Activated B cell treated with CpG ODN at 0.5 μM for 24 hours (primary cell): ENCODE data around the gene ASTE1. TPM values are rescaled to one million over a fixed set of nuclear protein-coding genes. Genes with fewer than 3 reads are reported as not detected.

Source experiments
- ATAC-seq: fragments of 200-7000 bp; cut with Tn5 transposase; one replicate; pipeline ENCODE4 v1.10.0; 2021; ENCODE audit warnings: low read depth, mild to moderate bottlenecking, moderate library complexity
- CTCF ChIA-PET: fragments of 350-600 bp; sonication (Branson Sonifier 250); formaldehyde crosslinking; loops from one replicate; lab custom pipeline; 2021; ENCODE audit warnings: antibody characterized with exemption; lab: Charles Lee
- POLR2A ChIA-PET: fragments of 350-600 bp; sonication (Branson Sonifier 250); formaldehyde crosslinking; loops from one replicate; lab custom pipeline; 2021; ENCODE audit warnings: antibody characterized with exemption; lab: Charles Lee
- DNase-seq: peaks from one replicate; pipeline ENCODE4 v3.0.0; 2022
- H3K27ac Mint-ChIP-seq: one replicate; pipeline ENCODE4 v1.8.0; 2020; ENCODE audit warnings: mixed read lengths
- H3K27me3 Mint-ChIP-seq: one replicate; pipeline ENCODE4 v1.8.0; 2021; ENCODE audit warnings: mixed read lengths
- H3K36me3 Mint-ChIP-seq: one replicate; pipeline ENCODE4 v1.8.0; 2021; ENCODE audit warnings: low read depth, mixed read lengths
- H3K4me1 Mint-ChIP-seq: one replicate; pipeline ENCODE4 v1.8.0; 2021; ENCODE audit warnings: mixed read lengths
- H3K4me3 Mint-ChIP-seq: one replicate; pipeline ENCODE4 v1.8.0; 2020; ENCODE audit warnings: mild to moderate bottlenecking, mixed read lengths
- H3K9me3 Mint-ChIP-seq: one replicate; pipeline ENCODE4 v1.8.0; 2020; ENCODE audit warnings: mixed read lengths
- CTCF ChIP-seq: fragments of 200-600 bp; IDR thresholded peaks from one replicate; pipeline ENCODE4 v1.8.0; 2022; ENCODE audit warnings: antibody characterized with exemption, mild to moderate bottlenecking
- intact Hi-C: fragments of 100-400 bp; cut with micrococcal nuclease; formaldehyde crosslinking; loops from one replicate; pipeline ENCODE4 v1.15.1; 2024
- total RNA-seq: library from RNA; stranded (reverse); gene quantifications from 2 replicates; pipeline ENCODE4 v1.2.3, GENCODE V29; 2022

ASTE1 gene
- total RNA-seq, 1 donor from 2014 or later, result 16.9 TPM

- DNase-seq (no peak), ATAC-seq (no peak)
- ChIA-PET CTCF (no interaction called here), POLR2A (no interaction called here)
- Mint-ChIP-seq H3K27me3 (no peaks in the 10 kb centered on the region), H3K9me3 (peaks cover 2% of the 10 kb centered on the region), H3K36me3 (peaks cover 82% of the 10 kb centered on the region), H3K4me3 (no peak overlapping the region), H3K27ac (no peak overlapping the region), H3K4me1 (no peaks in the 10 kb centered on the region)
- TF ChIP-seq CTCF, result no peak
- intact Hi-C loops, result no loop called here
Measured at GRCh38 chr3:130971208-130971607, 55.4 kb downstream of the ASTE1 start.

- Mint-ChIP-seq H3K36me3 (peaks cover 83% of the 10 kb centered on the region), H3K4me1 (no peaks in the 10 kb centered on the region), H3K9me3 (peaks cover 2% of the 10 kb centered on the region), H3K4me3 (no peak overlapping the region), H3K27me3 (no peaks in the 10 kb centered on the region), H3K27ac (no peak overlapping the region)
- ChIA-PET POLR2A (no interaction called here), CTCF (no interaction called here)
- intact Hi-C loops, result no loop called here
- ATAC-seq (no peak), DNase-seq (no peak)
- TF ChIP-seq CTCF, result no peak
Measured at GRCh38 chr3:130969621-130970020, 57.0 kb downstream of the ASTE1 start.

GRCh38 chr3:130968221-130968620 lies 58.4 kb downstream of the ASTE1 start:
- no peak overlapping the region for H3K27ac Mint-ChIP-seq
- POLR2A ChIA-PET, result no interaction called here

GRCh38 chr3:130967281-130967680 lies 59.3 kb downstream of the ASTE1 start:
- no peak for DNase-seq
- ChIA-PET POLR2A (no interaction called here), CTCF (no interaction called here)
- Mint-ChIP-seq H3K9me3 (peaks cover 2% of the 10 kb centered on the region), H3K36me3 (peaks cover 78% of the 10 kb centered on the region), H3K4me1 (no peaks in the 10 kb centered on the region), H3K27ac (no peak overlapping the region), H3K27me3 (no peaks in the 10 kb centered on the region), H3K4me3 (no peak overlapping the region)
- no peak for ATAC-seq
- TF ChIP-seq CTCF, result no peak
- intact Hi-C loops, result no loop called here

More at GRCh38 chr3:130968221-130968620, 58.4 kb downstream of the ASTE1 start:
- ATAC-seq (no peak), DNase-seq (no peak)
- Mint-ChIP-seq H3K36me3 (peaks cover 80% of the 10 kb centered on the region), H3K4me3 (no peak overlapping the region), H3K4me1 (no peaks in the 10 kb centered on the region), H3K9me3 (peaks cover 2% of the 10 kb centered on the region), H3K27me3 (no peaks in the 10 kb centered on the region)
- CTCF ChIA-PET, result no interaction called here
- no peak for TF ChIP-seq CTCF
- intact Hi-C loops, result no loop called here

GRCh38 chr3:130963878-130964277 lies 62.7 kb downstream of the ASTE1 start:
- CTCF ChIA-PET, result no interaction called here
- no peak for DNase-seq
- POLR2A ChIA-PET, result no interaction called here
- intact Hi-C loops, result no loop called here
- TF ChIP-seq CTCF, result no peak
- no peak for ATAC-seq
- Mint-ChIP-seq H3K27me3 (no peaks in the 10 kb centered on the region), H3K4me1 (no peaks in the 10 kb centered on the region), H3K4me3 (no peak overlapping the region), H3K9me3 (no peaks in the 10 kb centered on the region), H3K27ac (no peak overlapping the region), H3K36me3 (peaks cover 70% of the 10 kb centered on the region)

Other genes with a start within 250 kb of the ASTE1 start
- 43.8 and 59.3 TPM in 2 replicates for gene ATP2C1, start 132.7 kb downstream of the ASTE1 start, total RNA-seq
- 1.5 and 1.9 TPM in 2 replicates for gene NEK11, start 52 bp upstream of the ASTE1 start, total RNA-seq